MM.1S (cell line): Measurements from ENCODE around the gene HCFC2.

Experiments used
- EZH2 ChIP-seq: fragments of 300-600 bp; sonication (generic); optimal IDR thresholded peaks from 2 replicates; pipeline ENCODE3; 2017; ENCODE audit warnings: low read depth, mild to moderate bottlenecking, antibody characterized with exemption, low read length, mixed read lengths
- TF ChIP-seq, protein P1 (sequence below): fragments of 300-600 bp; sonication (generic); IDR thresholded peaks from 2 replicates; pipeline ENCODE4 v1.5.1; 2016; ENCODE audit warnings: antibody characterized with exemption, low read length, mixed read lengths

DNA sequence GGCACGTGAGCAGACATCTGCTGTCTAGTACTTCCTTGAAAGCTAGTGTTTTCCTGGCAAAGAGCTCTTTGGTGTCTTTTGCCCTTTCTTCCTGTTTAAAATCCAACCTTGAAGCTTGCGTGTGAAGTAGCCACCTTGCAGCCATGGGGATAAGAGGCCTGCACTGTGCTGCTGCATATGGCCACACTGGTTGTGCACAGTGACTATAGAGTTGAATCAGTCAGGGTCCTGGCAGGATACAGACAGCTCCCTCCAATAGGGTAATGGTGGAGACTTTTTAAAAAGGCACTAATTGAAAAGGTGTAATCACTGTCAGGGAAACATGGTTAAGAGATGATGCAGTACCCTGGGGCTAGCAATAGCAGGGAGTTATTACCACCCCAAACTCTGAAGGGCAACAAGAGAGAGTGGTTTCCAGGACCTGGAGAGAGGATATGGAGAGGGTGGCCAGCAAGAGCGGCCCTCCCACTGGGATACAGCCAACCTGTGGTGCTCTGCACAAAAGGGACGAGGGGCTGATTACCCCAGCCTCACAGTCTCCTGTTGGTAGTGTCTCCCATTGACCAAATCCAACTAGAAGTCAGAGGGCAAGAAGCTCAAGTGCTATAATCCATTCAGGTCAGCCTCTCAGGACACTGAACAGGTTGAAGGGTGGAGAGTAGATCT lies 9.5 kb upstream of the HCFC2 start:
- no peak for TF ChIP-seq EZH2
- TF ChIP-seq, protein P1, sequence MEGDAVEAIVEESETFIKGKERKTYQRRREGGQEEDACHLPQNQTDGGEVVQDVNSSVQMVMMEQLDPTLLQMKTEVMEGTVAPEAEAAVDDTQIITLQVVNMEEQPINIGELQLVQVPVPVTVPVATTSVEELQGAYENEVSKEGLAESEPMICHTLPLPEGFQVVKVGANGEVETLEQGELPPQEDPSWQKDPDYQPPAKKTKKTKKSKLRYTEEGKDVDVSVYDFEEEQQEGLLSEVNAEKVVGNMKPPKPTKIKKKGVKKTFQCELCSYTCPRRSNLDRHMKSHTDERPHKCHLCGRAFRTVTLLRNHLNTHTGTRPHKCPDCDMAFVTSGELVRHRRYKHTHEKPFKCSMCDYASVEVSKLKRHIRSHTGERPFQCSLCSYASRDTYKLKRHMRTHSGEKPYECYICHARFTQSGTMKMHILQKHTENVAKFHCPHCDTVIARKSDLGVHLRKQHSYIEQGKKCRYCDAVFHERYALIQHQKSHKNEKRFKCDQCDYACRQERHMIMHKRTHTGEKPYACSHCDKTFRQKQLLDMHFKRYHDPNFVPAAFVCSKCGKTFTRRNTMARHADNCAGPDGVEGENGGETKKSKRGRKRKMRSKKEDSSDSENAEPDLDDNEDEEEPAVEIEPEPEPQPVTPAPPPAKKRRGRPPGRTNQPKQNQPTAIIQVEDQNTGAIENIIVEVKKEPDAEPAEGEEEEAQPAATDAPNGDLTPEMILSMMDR, result no peak
